ENCODE measurements around the gene ST6GALNAC5.

DNA sequence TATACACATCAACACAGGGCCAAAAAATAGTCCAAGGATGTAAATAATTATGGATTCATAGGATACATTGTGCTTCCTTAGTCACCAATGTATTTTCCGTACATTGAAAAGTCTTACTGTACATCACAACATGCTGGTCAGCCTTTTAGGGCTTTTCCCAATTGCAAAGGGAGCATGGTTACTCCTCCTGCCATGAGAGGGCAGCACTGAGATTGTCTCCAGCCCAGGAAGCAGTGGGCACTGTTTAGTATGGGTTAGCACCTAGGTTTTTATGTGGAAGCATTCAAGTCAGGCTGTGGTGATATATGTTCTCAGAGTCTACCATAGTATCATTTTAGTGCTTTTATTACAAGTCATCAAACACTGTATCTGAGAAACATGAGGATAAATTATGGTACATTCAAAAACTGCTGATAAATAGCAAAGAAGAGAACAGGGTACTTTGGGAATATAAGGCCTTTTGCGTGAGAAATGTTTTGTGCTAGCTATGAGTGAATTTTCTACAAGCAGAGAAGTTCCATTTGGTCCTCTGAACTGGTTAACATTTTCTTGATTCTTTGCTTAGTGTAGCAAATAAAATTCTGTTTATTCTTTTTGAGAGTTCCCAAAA, 34.0 kb downstream of the ST6GALNAC5 start:
- TF ChIP-seq, protein P1, sequence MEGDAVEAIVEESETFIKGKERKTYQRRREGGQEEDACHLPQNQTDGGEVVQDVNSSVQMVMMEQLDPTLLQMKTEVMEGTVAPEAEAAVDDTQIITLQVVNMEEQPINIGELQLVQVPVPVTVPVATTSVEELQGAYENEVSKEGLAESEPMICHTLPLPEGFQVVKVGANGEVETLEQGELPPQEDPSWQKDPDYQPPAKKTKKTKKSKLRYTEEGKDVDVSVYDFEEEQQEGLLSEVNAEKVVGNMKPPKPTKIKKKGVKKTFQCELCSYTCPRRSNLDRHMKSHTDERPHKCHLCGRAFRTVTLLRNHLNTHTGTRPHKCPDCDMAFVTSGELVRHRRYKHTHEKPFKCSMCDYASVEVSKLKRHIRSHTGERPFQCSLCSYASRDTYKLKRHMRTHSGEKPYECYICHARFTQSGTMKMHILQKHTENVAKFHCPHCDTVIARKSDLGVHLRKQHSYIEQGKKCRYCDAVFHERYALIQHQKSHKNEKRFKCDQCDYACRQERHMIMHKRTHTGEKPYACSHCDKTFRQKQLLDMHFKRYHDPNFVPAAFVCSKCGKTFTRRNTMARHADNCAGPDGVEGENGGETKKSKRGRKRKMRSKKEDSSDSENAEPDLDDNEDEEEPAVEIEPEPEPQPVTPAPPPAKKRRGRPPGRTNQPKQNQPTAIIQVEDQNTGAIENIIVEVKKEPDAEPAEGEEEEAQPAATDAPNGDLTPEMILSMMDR (IDR thresholded peaks at IDR 0.05) = peak in 1 of 7 experiments; percentile 15
- no peak for TF ChIP-seq POLR2A (IDR thresholded peaks at IDR 0.05)
